Measurements from ENCODE around the gene ST3GAL5.
"Not testable (repeated sequence)": the region's sequence is repeated elsewhere in the genome, so short reads cannot be mapped to it uniquely, and the experiment has no call there.

Gene ST3GAL5

DNA sequence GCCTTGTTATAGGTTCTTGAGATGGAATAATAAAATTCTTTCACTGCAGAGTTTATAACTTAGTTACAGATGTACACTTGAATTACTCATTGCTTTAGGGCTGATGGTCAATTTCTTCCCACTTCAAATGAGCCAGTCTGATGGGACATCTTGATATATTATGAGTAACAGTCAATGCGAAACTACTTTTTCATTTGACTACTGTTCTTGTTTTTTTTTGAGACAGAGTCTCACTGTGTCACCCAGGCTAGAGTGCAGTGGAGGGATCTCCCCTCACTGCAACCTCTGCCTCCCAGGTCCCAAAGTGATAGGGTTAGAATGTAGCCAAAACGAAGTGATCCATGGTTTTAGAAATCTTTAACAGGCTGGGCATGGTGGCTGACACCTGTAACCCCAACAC is 57.1 kb downstream of the ST3GAL5 start:
- TF ChIP-seq, protein P1, sequence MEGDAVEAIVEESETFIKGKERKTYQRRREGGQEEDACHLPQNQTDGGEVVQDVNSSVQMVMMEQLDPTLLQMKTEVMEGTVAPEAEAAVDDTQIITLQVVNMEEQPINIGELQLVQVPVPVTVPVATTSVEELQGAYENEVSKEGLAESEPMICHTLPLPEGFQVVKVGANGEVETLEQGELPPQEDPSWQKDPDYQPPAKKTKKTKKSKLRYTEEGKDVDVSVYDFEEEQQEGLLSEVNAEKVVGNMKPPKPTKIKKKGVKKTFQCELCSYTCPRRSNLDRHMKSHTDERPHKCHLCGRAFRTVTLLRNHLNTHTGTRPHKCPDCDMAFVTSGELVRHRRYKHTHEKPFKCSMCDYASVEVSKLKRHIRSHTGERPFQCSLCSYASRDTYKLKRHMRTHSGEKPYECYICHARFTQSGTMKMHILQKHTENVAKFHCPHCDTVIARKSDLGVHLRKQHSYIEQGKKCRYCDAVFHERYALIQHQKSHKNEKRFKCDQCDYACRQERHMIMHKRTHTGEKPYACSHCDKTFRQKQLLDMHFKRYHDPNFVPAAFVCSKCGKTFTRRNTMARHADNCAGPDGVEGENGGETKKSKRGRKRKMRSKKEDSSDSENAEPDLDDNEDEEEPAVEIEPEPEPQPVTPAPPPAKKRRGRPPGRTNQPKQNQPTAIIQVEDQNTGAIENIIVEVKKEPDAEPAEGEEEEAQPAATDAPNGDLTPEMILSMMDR (conservative IDR thresholded peaks at IDR 0.05), result no peak
- no peak overlapping the region for H3K27ac ChIP-seq

DNA sequence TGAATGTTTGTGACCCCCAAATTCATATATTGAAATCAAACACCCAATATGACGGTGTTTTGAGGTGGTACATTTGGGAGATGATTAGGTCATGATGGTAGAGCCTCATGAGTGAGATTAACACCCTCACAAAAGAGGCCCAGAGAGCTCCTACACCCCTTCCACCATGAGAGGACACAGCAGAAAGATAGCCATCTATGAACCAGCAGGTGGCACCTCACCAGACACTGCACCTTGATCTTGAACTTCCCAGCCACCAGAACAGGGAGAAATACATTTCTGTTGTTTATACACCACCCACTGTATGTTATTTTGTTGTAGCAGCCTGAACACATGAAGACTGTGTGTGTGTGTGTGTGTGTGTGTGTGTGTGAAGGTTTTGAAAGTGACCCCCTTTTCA is 58.1 kb downstream of the ST3GAL5 start:
- no peak overlapping the region for H3K27ac ChIP-seq
- TF ChIP-seq, protein P1 (conservative IDR thresholded peaks at IDR 0.05), result no peak

DNA sequence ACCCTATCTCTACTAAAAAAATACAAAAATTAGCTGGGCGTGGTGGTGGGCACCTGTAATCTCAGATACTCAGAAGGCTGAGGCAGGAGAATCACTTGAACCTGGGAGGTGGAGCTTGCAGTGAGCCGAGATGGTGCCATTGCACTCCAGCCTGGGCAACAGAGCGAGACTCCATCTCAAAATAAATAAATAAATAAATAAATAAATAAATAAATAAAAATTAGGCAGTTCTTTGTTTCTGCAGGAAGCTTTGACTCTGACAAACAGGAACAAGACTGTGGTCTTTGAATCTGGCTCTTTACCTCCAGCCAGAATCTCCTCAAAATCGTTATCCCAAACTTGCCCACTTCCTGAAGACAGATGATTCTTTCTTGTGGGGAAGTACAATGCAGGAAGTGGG is 59.4 kb downstream of the ST3GAL5 start:
- H3K27ac ChIP-seq, result not testable (repeated sequence)

DNA sequence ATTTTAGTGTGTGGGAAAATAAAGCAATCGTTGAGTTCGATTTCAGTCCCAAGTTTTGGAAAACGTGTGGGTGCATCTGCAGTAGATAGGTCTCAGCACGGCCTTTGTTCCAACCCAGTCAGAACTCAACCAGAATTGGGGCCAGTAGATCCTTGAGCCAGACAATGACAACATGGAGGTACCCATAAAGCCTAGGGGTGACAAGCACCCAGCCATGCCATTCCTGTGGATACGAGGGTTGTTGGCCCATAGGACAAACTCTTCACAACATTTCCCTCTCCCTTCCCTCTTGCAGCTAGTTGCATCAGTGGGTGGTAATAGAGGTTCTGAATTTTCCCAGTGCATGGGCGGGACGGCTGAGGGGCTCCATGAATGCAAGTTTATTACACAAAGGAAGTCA is 60.1 kb downstream of the ST3GAL5 start:
- TF ChIP-seq, protein P1 (conservative IDR thresholded peaks at IDR 0.05), result no peak

DNA sequence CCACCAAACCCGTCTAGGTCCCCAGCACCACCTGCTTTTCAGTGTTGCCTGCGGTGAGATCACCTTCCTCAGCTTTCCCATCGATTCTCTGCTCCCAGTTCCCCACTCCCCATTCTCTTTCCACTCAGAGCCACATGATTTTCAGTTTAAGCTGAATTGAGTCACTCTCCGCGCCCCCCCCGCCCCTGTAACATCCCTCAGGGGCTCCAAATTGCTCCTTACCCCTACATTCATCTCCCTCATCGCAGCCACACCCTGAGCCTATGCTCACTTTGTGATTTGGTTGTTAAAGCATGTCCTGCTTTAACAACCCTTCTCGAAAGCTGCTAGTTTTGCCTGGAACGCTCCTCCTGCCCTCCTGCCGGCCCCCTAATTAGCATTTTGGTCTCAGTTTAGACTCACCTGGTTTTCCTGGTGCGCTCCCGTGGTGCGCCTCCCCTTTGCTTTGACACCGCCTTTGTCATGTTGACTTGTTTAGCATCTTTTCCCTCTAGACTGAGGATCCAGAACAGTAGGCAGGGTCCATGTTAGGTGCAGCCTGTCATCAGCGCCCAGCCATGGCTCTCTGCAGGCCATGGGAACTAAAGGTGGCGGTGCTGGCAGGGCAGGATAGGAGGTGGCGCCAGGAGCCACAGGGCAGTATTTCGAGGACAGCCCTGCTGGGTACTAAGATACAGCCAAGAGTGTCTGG is 60.8 kb downstream of the ST3GAL5 start:
- H3K27ac ChIP-seq, result no peak overlapping the region; the same call in 1 of the 2 replicates
- TF ChIP-seq, protein P1 (conservative IDR thresholded peaks at IDR 0.05), result no peak

More for the DNA sequence above, 60.1 kb downstream of the ST3GAL5 start:
- H3K27ac ChIP-seq, result no peak overlapping the region

DNA sequence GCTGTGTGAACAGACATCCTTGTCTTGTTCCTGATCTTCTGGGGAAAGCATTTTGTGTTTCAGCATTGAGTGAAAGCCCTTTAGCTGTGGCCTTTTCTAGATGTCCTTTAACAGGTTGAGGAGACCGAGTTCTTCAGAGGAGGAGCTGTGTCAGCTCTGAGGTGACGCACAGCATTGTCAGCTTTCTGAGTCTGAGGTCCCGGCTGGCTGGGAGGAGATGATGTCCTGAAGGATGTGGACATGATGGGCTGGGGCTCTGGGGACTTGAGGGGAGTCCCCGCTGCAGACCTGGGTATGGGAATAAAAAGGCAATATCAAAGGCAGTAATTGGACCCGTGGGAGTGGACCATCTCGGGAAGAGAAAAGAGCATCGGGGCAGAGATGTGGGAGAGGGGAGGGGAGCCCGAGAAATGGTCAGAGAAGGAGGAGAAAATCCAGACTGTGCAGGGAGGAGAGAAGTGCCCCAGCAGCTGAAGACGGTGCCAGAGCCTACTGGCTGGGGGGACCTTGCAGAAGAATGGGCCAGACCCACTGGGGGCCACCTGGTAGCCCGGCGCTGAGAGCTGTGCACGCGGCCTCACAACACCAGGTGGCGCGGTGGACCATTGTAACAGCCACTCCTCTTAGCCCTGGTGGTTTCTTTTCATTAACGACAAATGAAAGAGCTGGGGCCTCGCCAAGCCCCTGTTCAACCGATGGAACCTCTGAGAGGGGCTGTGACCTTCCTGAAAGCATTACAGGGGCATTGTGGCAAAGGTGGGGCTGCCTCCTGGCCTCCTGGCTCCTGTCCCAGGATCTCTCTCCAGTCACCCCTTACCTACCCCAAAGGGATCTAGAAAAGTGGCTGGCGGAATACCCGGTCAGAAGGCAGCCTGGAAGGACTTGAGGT is 61.6 kb downstream of the ST3GAL5 start:
- H3K27ac ChIP-seq, result no peak overlapping the region; the same call in 1 of the 2 replicates
- TF ChIP-seq, protein P1 (conservative IDR thresholded peaks at IDR 0.05), result peak; percentile 90

DNA sequence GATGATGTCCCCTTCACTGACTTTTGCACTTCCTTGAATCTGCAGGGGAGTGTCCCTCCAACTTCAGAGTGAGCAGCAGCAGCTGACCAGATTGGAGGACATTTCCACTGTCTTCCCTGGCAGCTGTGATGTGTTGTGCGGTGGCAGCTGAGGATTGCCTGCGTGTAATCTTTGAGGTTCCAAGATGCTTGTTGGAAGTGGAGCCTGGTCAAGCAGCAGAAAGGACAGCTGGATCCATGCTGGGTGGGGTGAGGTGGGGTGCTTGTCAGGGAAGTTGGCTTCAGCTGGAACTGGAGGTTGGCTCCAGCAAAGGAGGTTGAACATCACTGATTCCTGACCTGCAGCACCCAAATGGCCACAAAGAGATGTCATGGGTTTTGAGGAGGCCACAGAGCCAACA is 64.8 kb downstream of the ST3GAL5 start:
- TF ChIP-seq, protein P1 (conservative IDR thresholded peaks at IDR 0.05), result no peak
- no peak overlapping the region for H3K27ac ChIP-seq

All from VCaP (cell line).